Measurements from ENCODE around the gene PPP1R12A.
"Not testable (repeated sequence)": the region's sequence is repeated elsewhere in the genome, so short reads cannot be mapped to it uniquely, and the experiment has no call there.

Gene PPP1R12A

DNA sequence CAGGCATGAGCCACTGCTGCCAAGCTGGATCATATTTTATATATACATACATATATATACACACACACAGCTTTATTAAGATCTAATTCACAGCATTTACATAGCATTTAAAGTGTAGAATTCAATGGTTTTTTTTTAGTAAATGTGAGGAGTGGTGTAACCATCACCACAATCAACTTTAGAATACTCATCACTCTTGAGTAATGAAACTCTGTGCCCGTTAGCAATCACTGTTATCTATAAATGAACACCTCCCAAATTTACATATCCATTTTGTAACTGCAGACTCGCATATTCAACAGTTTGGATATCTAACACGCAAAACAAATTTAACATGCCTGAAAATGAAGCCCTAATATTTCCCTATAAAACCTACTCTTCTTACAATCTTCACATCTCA is 90.9 kb downstream of the PPP1R12A start:
- in situ Hi-C loops (cut with MboI; ENCODE audit: low sequenced_read_pairs), result no loop called here

DNA sequence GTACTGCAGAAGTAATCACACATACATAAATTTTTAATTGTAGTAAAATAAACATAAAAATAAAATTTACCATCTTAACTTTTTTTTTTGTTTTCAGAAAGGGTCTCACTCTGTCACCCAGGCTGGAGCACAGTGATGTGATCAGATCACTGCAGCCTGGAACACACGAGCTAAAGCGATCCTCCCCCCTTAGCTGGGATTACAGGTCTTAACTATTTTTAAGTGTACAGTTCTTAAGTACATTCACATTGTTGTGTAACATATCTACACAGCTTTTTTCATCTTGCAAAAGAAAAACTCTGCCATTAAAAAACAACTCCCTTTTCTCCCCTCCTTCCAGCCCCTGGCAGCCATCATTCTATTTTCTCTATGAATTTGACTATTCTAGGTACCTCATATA is 92.3 kb downstream of the PPP1R12A start:
- in situ Hi-C loops (cut with MboI; ENCODE audit: low sequenced_read_pairs), result no loop called here

DNA sequence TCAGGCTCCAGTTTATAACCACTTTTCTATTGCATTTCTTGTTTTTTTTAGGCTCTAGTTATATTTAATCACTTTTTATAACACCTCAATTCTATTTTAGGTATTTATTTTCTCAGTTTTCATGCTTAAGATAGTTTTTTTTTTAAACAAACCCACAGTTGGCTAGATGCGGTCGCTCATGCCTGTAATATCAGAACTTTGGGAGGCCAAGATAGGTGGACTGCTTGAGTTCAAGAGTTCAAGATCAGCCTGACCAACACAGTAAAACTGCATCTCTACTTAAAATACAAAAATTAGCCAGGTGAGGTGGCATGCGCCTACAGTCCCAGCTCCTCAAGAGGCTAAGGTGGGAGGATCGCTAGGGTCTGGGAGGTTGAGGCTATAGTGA is 93.0 kb downstream of the PPP1R12A start:
- in situ Hi-C loops (cut with MboI; ENCODE audit: low sequenced_read_pairs), result no loop called here

DNA sequence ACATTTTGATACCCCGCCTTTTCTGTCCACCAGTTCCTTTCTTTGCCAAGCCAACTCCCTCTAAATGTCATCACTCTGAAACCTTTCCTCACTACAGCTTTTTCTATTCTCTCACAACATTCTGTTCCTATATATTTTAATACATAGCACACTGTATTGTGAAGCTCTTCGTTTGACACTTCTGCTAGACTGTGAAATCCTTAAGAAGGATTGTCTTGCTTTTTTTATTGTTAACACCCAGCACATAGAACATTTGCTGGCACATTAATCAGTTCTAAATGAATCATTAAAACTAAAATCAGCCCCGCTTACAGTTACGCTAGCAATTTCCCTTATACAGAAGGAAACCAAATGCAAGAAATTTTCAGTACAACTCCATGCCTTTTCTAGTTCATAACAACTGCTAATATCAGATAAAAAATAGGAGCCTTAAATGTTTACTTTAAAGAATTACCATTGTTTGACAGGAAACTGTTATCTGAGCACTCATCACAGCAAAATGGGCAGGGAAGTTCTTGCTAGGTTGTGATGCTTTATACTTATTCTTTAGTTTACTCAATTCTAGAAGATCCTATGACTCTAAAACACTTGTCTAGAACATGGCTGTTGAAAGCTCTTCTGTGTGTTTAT is 93.5 kb downstream of the PPP1R12A start:
- in situ Hi-C loops (cut with MboI; ENCODE audit: low sequenced_read_pairs), result no loop called here

DNA sequence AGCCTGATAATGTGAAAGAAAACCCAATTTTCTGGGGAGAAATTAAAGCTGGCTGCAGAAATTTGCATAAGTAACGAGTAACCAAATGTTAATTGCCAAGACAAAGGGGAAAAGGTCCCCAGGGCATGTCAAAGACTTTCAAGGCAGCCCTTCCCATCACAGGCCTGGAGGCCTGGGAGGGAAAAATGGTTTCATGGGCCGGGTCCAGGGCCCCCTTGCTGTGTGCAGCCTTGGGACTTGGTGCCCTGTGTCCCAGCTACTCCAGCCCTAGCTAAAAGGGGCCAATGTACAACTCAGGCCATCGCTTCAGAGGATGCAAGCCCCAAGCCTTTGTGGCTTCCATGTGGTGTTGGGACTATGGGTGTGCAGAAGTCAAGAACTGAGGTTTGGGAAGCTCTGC is 96.5 kb downstream of the PPP1R12A start:
- in situ Hi-C loops (cut with MboI; ENCODE audit: low sequenced_read_pairs), result no loop called here

DNA sequence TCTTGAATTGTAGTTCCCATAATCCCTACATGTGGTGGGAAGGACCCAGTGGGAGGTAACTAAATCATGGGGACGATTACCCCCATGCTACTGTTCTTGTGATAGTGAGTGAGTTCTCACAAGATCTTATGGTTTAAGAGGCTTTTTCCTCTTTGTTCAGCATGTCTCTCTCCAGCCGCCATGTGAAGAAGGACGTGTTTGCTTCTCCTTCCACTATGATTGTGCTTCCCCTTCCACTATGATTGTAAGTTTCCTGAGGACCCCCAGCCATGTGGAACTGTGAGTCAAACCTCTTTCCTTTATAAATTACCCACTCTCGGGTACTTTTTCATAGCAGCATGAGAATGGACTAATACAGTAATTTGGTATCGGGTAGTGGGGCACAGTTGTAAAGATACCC is 97.3 kb downstream of the PPP1R12A start:
- in situ Hi-C loops (cut with MboI; ENCODE audit: low sequenced_read_pairs), result no loop called here

DNA sequence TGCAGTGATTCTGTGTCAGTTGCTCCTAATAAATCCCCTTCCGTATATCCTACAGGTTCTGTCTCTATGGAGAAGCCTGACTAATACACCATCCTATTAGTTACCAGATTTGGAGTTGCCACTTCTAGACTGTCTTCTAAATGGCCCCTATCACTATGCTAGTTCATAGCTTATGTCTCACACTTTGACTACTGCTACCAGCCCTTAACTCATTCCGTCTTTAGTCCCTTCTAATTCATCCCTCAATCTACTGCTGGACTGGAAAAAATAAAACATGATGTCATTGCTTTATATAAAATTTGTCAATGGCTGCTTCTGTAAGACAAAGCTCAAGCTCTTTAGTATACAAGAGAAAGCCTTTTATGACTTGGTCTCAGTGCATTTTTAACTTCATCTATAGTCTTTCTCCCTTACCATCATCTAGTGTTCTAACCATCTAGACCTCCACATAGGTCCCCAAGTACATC is 99.5 kb downstream of the PPP1R12A start:
- in situ Hi-C loops (cut with MboI; ENCODE audit: low sequenced_read_pairs), result no loop called here

DNA sequence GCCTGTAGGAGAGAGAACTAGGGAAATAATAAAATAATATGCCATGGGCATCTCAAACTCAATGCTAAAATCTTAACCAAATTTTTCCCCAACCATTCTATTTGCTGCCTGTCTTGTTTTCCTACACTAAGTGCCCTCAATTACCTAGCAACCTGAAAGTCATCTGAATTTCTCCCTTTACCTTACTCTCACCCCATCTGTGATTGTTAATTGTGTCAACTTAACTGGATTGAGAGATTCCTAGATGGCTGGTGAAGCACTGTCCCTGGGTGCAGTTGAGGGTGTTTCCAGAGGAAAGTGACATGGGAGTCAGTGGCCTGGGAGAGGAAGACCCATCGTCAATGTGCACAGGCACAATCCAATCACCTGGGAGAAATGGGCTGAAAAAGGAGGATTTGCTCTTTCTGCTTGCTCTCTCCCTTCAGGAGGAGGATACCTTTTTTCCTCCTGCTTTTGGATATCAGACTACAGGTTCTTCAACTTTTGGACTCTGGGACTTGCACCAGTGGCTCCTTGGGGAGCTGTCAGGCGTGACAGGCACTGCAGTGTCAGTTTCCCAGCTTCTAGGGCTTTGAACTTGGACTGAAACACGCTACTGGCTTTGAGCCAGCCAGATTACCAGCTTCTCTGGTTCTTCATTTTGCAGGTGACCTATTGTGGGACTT is 100.1 kb downstream of the PPP1R12A start:
- in situ Hi-C loops (cut with MboI; ENCODE audit: low sequenced_read_pairs), result no loop called here

DNA sequence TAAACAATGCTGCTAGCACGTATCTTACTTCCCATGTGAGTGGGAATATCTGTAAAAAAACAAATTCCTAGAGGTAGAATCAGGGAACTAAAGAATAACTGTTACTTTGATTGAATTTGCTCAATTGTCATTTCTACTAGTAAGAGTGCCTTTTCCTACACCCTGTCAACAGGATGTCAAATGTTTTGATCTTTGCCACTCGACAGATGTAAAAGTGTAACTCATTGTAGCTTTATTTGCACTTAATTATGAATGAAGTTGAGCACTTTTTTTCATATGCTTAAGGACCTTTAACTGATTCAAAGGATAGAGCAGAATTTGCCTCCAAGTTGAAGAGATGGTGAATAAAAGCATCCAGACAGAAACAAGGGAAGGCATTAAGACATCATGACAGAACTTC is 104.5 kb downstream of the PPP1R12A start:
- in situ Hi-C loops (cut with MboI; ENCODE audit: low sequenced_read_pairs), result no loop called here

DNA sequence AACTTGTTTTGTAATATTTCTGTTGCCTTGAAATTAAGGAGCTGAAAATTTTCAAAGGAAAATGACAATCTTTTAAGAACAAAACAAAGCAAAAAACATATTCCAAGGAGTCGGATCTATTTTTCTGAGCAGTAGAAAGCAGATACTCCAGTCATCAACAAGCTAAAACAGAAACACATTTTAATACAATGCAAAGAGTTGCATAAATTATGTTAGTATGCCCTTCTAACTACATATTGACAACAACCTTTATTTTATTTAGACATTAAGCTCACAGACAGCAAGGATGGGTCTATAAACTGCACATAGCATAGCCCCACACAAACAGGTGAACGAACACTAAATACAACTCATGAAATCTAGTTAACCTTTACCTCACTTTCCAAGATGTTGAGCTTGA is 106.0 kb downstream of the PPP1R12A start:
- in situ Hi-C loops (cut with MboI; ENCODE audit: low sequenced_read_pairs), result no loop called here

DNA sequence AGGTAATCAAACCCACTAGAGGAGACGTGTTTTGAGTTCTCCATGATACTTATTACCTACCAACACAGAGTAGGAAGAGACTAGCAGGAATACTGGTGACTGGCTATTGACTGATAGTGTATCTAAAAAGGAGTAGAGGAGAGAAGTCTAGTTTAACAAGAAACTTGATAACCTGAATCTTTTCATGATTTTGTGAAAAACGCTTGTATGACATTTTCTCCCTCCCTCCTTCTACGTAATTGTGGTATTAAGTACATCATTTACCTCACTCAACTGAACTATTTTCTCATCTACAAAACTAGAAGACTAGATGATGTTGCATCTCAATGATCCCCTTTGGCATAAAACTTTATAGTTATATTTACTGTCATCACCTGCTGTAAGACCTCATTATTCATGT is 107.4 kb downstream of the PPP1R12A start:
- in situ Hi-C loops (cut with MboI; ENCODE audit: low sequenced_read_pairs), result no loop called here

DNA sequence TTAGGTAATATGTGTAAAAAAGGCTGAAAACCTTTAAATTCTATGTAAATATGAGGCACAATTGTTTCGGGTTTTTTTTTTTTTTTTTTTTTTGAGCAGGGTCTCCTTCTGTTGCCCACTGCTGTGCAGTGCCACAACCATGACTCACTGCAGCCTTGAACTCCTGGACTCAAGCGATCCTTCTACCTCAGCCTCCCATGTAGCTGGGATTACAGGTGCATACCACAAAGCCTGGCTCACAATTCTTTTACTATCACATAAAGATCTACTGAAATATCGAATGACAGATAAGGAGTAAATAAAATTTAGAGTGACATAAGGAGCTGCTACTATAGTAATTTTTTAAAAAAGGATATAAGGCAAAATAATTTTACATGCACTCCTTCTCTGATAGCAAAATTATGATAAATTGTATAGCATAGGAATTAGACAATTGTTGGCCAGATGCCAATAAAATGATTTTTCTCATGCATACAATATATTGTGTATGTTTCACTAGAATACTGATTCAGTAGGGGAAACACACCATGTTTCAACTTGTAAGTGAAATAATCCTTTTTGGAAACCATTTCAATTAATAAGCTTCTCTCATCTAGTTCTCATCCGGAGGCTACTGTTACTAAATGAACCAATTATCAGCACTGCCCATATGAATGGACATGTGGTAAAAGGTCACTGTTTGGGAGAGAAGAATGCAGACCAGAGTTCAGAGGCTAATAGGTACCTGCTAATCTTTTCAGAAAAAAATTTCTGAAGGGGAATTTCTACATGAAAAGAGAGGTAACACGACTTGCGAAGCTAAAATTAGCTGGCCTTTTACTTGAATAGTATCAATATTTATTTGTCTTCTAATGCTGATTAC is 108.4 kb downstream of the PPP1R12A start:
- in situ Hi-C loops (cut with MboI; ENCODE audit: low sequenced_read_pairs), result no loop called here

DNA sequence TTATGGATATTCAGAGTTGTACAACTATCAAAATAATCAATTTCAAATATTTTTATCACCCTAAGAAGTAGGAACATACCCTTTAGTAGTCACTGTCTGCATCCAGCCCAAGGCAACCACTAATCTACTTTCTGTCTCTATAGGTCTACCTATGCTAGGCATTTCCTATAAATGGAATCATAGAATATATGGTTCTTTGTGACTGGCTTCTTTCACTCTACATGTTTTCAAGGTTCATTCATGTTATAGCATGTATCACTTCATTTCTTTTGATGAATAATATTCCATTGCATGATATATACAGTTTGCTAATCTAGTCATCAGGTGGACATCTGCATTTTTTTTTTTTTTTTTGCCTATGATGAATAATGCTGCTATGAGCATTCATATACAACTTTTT is 112.4 kb downstream of the PPP1R12A start:
- in situ Hi-C loops (cut with MboI; ENCODE audit: low sequenced_read_pairs), result no loop called here

DNA sequence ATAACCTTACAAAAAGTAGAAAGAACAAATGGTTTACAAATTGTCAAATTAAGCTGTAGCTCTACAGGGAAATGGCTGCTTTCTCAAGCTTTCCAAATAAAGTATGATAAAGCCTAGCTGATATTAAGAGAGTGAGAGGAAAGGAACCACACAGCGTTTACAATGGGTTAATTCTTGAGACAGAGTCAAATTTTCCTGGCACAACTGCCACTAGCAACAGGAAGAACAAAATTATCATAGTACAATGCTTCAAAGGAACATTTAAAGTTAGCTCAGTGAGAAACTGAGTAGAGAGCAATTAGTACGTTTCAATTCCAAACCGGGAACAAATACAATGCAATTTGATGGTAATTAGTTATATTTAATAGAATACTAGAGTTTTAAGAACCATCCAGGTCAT is 116.0 kb downstream of the PPP1R12A start:
- in situ Hi-C loops (cut with MboI; ENCODE audit: low sequenced_read_pairs), result no loop called here

DNA sequence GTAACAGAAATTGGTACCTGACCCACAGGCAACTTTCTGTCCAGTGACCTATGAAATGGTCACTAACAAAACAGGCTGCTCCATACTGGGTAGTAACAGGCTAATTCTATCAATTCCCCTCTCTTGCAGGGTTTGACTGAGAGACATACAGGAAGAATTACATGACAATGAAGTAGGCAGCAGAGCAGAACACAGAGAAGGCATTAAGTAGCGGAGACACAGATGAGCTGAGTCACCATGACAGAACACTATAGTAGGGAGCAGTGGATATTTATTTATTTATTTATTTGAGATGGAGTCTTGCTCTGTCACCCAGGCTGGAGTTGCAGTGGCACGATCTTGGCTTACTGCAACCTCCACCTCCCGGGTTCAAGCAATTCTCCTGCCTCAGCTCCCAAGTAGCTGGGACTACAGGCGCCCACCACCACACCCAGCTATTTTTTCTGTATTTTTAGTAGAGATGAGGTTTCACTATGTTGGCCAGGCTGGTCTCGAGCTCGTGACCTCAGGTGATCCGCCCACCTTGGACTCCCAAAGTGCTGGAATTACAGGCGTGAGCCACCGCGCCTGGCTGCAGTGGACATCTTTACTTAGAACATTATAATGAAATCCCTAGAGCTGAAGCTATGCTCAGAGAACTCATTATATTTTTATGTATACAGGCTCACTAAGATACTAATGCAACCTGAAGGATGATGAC is 150.4 kb downstream of the PPP1R12A start:
- in situ Hi-C loops (cut with MboI; ENCODE audit: low sequenced_read_pairs), result not testable (repeated sequence)

DNA sequence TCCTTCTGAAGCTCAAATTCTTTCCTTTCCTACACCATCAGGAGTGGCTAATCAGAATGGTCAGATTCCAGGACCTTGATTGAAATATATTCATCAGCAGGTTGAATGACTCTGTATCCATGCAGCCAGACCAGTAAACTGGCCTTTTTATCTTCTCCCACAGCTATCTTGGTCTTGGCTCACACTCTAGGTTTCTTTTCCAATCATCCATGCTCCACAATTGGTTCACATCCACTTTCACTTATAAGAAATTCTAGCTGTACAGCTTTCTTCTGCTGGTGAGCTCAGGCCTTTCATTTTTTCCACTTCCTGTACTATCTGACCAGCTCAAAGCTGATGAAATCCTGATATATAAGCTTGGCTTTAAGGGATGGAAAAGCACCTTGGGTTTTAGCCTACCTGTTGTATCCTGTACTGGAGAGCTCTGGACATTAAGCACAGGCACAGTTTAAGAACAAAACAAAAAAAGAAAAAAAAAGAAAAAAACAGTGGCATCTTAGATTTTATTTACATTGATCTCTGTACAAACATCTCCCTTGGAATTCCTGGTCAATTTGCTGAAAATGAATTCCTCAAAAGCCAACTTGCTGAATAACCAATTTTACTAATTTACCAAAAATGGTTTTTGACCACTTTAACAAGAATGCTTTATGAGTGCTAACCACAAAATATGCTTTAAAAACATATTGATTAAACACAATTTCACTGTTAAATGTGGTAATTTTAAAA is 152.6 kb downstream of the PPP1R12A start:
- in situ Hi-C loops (cut with MboI; ENCODE audit: low sequenced_read_pairs), result no loop called here

DNA sequence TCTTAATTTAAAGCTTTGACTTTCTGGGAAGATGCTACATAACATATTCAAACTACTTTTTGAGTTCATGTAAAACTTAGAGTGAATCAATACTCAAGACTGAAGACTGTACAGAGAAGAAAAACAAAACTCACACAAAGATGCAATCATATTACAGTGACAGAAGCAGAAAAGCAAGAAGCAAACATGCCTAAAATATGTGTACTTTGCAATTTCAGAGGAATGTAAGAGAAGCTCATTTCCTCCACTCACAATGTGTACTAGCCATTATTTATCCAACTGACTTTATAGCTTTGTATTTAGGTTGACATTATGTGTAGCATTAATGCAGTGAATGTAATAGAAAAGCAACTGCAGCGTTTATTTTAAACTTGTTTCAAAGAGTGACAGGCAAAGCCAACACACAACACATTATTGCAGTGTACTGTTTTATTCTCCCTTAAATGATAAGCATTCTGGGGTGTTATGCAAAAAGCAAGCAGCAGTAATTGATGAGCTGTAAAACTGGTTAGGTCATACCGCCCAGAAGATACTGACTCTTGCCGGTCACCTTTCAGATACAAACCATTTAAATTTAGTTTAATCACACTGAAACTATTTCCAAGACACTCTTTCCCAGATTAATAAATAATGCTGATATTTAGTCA is 156.0 kb downstream of the PPP1R12A start:
- in situ Hi-C loops (cut with MboI; ENCODE audit: low sequenced_read_pairs), result no loop called here

DNA sequence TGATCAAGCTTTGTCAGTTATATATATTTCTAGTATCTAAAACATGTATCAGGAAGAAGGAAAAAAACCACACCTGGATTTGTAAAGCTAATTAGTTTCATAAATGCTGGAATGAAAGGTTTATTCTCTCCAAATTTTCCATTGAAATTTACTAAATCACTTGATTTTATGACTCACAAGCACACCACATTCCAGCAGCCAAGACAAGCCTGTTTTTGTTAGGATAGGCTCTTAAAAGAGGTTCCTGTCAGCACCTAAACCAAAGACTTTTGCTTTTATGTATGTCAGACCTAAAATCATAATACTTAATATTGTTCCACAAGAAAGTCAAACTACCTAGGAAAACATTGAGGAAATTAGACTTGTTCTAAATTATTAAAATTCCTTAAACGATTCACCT is 158.8 kb downstream of the PPP1R12A start:
- in situ Hi-C loops (cut with MboI; ENCODE audit: low sequenced_read_pairs), result no loop called here

DNA sequence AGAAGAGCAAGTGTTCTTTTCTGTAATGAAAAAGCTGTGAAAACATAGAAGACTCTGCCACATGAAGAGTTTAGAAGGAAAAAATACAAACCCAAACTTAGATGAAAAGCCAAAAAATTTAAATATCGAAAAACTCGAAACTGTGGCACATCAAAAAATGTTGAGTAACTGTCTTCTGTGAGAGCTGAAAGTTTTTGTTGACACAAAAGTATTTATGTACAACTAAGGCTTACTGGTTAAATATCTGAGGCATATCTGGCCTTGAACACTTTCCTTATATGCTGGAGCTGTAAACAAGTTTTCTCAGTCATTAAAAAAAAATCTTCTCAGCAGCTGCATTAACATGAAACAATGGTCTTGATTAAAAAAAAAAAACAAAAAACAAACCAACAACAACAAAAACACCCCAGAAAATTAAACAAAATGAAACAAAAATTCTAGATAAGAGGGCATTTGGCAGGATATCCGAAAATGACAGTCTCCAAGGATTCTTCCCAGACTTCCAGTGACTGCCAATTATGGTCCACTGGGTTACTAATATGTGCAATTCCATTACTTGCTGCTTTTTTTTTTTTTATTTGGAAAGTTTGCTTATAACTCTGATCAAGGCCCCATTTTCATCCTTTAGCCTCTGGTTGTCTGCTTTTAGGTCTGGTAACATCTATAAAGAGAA is 159.4 kb downstream of the PPP1R12A start:
- in situ Hi-C loops (cut with MboI; ENCODE audit: low sequenced_read_pairs), result no loop called here

DNA sequence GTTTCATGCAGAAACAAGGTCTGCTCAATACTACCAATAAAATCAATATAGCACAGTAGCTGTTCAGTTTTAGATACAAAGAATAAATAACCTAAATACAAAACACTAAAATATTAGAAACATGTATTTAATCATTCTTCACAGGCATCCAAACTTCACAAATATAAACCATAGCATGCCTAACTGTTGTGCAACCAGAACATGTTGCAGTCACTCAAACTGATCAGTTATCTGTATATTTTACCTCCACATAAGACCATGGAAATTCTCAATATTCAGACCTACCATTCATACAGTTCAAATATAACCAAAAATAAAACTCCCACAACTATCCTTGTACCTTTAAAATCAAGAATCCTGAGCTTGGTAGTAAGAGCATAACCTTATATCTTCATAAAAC is 161.0 kb downstream of the PPP1R12A start:
- in situ Hi-C loops (cut with MboI; ENCODE audit: low sequenced_read_pairs), result no loop called here

Measured in HL-60/S4 (cell line).